Measurements from ENCODE around the gene LRRTM2.

LRRTM2 gene

DNA sequence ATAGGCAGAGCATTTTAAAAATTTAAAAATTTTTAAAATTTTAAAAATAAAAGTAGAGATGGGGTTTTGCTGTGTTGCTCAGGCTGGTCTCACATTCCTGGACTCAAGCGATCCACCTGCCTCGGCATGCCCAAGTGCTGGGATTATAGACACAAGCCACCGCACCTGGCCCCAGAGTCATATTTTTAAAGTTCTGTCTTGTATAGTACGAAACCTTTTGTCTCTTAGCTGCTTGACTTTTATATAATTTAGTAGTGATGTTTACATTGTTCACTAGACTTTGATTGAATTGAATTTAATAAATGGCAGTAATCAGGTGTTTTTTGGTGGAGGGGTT is 31.0 kb downstream of the LRRTM2 start:
- TF ChIP-seq NFIC (IDR thresholded peaks at IDR 0.05) = no peak

- TF ChIP-seq TCF12 (IDR thresholded peaks at IDR 0.05; ENCODE audit: low read depth) = no peak
- no peak for TF ChIP-seq CEBPB (IDR thresholded peaks at IDR 0.05)
- TF ChIP-seq USF1 (IDR thresholded peaks at IDR 0.05) = no peak
- TF ChIP-seq, protein P1, sequence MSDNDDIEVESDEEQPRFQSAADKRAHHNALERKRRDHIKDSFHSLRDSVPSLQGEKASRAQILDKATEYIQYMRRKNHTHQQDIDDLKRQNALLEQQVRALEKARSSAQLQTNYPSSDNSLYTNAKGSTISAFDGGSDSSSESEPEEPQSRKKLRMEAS (IDR thresholded peaks at IDR 0.05) = no peak
- TF ChIP-seq EP300 (IDR thresholded peaks at IDR 0.05; ENCODE audit: borderline replicate concordance) = no peak
- no peak for TF ChIP-seq TEAD4 (IDR thresholded peaks at IDR 0.05)
- TF ChIP-seq RAD21 (IDR thresholded peaks at IDR 0.05; ENCODE audit: low read depth) = no peak
- no peak for TF ChIP-seq YY1 (IDR thresholded peaks at IDR 0.05; ENCODE audit: low read depth)
- TF ChIP-seq EGR1 (IDR thresholded peaks at IDR 0.05) = no peak
- no peak for TF ChIP-seq FOXM1 (IDR thresholded peaks at IDR 0.05; ENCODE audit: borderline replicate concordance, low read depth)
- TF ChIP-seq TAF1 (IDR thresholded peaks at IDR 0.05; ENCODE audit: low read depth) = no peak
- no peak for TF ChIP-seq CREB1 (IDR thresholded peaks at IDR 0.05; ENCODE audit: low read depth)
- TF ChIP-seq ZBTB7A (IDR thresholded peaks at IDR 0.05; ENCODE audit: low read depth) = no peak
- no peak for TF ChIP-seq REST (IDR thresholded peaks at IDR 0.05; ENCODE audit: low read depth)
- TF ChIP-seq NFIC (IDR thresholded peaks at IDR 0.05) = no peak
Observed at GRCh38 chr5:138843316-138844124, 31.6 kb downstream of the LRRTM2 start.

DNA sequence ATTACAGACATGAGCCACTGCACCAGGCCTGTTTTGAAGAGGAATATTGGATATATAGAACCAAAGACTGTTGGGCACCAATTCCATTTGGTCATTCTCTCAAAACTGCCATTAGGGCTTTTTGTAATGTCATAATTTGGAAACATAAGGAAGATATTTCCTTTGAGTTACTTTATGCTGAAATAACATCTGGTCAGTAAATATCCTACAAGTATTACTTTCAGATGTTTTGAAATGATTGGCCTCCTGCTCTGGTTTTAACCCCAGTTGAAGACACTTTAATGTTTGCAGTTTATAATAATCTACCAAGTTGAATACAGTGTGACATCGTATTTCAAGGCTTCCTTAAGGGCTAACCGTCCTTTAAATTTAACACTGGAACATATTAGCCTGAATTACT is 33.6 kb downstream of the LRRTM2 start:
- TF ChIP-seq CEBPB (IDR thresholded peaks at IDR 0.05) = no peak
- no peak for TF ChIP-seq EP300 (IDR thresholded peaks at IDR 0.05; ENCODE audit: borderline replicate concordance)
- TF ChIP-seq TEAD4 (IDR thresholded peaks at IDR 0.05) = no peak
- no peak for TF ChIP-seq NFIC (IDR thresholded peaks at IDR 0.05)
- TF ChIP-seq FOXM1 (IDR thresholded peaks at IDR 0.05; ENCODE audit: borderline replicate concordance, low read depth) = no peak
- no peak for TF ChIP-seq RAD21 (IDR thresholded peaks at IDR 0.05; ENCODE audit: low read depth)
- TF ChIP-seq REST (IDR thresholded peaks at IDR 0.05; ENCODE audit: low read depth) = no peak
- no peak for TF ChIP-seq CREB1 (IDR thresholded peaks at IDR 0.05; ENCODE audit: low read depth)
- TF ChIP-seq YY1 (IDR thresholded peaks at IDR 0.05; ENCODE audit: low read depth) = no peak
- no peak for TF ChIP-seq TAF1 (IDR thresholded peaks at IDR 0.05; ENCODE audit: low read depth)

GRCh38 chr5:138840103-138840502 is 35.0 kb downstream of the LRRTM2 start:
- TF ChIP-seq TEAD4 (IDR thresholded peaks at IDR 0.05) (no peak), NFIC (IDR thresholded peaks at IDR 0.05) (no peak), ZBTB7A (IDR thresholded peaks at IDR 0.05; ENCODE audit: low read depth) (no peak), REST (IDR thresholded peaks at IDR 0.05; ENCODE audit: low read depth) (no peak), RAD21 (IDR thresholded peaks at IDR 0.05; ENCODE audit: low read depth) (no peak), EGR1 (IDR thresholded peaks at IDR 0.05) (no peak), TCF12 (IDR thresholded peaks at IDR 0.05; ENCODE audit: low read depth) (no peak), CREB1 (IDR thresholded peaks at IDR 0.05; ENCODE audit: low read depth) (no peak), CEBPB (IDR thresholded peaks at IDR 0.05) (no peak), YY1 (IDR thresholded peaks at IDR 0.05; ENCODE audit: low read depth) (no peak), EP300 (IDR thresholded peaks at IDR 0.05; ENCODE audit: borderline replicate concordance) (no peak), TAF1 (IDR thresholded peaks at IDR 0.05; ENCODE audit: low read depth) (no peak), FOXM1 (IDR thresholded peaks at IDR 0.05; ENCODE audit: borderline replicate concordance, low read depth) (no peak), USF1 (IDR thresholded peaks at IDR 0.05) (no peak)
- TF ChIP-seq, protein P1 (IDR thresholded peaks at IDR 0.05) = no peak

Measured in Ishikawa (cell line).